Epithelial cell of proximal tubule (primary cell): ENCODE results near the gene ALOXE3. TPM values are rescaled to one million over a fixed set of nuclear protein-coding genes. Genes with fewer than 3 reads are reported as not detected.
"Not testable (repeated sequence)": the region's sequence is repeated elsewhere in the genome, so short reads cannot be mapped to it uniquely, and the experiment has no call there.

Source experiments
- DNase-seq: peaks from one replicate; pipeline ENCODE4 v3.0.0-alpha.2; 2011; ENCODE audit warnings: low read depth
- H3K4me3 ChIP-seq: 2 replicates; pipeline ENCODE4 v1.5.1; 2011; ENCODE audit warnings: low read depth, mild to moderate bottlenecking, low read length
- total RNA-seq: library from RNA; depleted of rRNA; stranded (reverse); fragments of >200 nt; gene quantifications from 2 replicates; pipeline ENCODE4 v1.2.3, GENCODE V29; 2015
- TF ChIP-seq, protein P1 (sequence below): conservative IDR thresholded peaks from 2 replicates; pipeline ENCODE4 v1.5.1; 2012; ENCODE audit warnings: low read depth, mild to moderate bottlenecking, low read length

Gene ALOXE3
- total RNA-seq, 1 donor from 2014 or later: not detected

DNA sequence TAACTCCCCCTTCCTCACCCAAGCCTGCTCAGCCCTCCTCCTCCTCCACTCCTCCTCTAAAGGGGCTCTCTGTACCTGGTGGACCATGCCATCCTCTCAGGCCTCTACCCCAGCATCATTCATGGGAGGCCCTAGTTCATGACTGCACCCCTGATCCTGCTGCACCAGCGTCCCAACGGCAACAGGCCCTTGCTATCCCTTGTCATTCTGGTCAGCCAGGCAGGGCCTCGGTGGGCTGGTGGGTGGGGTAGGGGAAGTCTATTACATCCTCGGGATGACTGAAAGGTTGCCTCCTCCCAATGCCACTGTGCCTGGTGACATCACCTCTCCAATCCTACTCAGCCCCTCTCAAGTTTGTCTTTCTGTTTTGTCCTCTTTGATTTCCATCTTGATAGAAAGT lies 50.5 kb downstream of the ALOXE3 start:
- no peak for DNase-seq
- TF ChIP-seq, protein P1, sequence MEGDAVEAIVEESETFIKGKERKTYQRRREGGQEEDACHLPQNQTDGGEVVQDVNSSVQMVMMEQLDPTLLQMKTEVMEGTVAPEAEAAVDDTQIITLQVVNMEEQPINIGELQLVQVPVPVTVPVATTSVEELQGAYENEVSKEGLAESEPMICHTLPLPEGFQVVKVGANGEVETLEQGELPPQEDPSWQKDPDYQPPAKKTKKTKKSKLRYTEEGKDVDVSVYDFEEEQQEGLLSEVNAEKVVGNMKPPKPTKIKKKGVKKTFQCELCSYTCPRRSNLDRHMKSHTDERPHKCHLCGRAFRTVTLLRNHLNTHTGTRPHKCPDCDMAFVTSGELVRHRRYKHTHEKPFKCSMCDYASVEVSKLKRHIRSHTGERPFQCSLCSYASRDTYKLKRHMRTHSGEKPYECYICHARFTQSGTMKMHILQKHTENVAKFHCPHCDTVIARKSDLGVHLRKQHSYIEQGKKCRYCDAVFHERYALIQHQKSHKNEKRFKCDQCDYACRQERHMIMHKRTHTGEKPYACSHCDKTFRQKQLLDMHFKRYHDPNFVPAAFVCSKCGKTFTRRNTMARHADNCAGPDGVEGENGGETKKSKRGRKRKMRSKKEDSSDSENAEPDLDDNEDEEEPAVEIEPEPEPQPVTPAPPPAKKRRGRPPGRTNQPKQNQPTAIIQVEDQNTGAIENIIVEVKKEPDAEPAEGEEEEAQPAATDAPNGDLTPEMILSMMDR: no peak

DNA sequence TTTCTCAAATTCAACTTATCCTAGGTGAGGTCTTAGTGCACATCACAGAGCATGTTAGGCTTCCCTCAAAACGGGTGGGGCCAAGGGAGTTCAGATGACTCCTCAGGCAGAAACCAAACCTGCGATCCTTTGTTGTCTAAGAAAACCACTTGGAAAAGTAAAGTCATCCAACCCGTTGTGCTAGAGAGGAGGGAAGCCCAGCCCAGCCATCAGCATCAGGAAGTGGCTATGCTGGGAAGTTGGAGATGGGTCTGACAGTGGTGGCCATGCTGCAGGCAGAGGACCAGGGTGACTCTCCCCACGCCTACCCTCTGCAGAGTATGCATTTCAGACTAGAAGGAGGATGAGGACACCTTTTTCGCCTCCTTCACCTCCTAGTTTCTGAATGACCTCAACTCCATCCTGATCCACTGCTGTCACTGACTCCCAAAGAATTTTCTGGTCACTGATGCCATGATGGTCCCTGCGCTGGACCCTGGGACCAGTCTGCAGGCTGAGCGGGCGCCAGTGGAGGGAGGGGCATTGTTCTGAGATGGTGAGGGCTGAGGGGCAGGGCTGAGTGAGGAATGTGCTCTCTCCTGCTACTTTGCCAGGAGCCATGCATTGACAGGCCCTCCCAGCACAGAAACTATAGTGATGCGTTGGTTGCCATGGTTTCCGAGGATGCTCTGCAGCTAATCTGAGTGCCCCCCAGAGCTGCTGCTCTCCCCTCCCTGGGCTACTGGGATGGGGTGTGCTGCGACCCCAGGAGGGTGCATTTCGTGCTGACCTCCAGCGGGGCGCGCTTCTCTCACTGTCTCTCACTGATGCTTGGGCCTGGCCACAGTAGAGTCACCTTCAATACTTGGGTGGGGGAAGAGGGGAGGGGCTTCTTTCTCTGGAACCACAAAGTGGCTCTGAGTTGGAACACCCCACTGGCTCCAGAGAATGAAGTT lies 51.2 kb downstream of the ALOXE3 start:
- TF ChIP-seq, protein P1: no peak
- DNase-seq: no peak
- H3K4me3 ChIP-seq: no peak overlapping the region

More for the DNA sequence above, 50.5 kb downstream of the ALOXE3 start:
- H3K4me3 ChIP-seq: no peak overlapping the region

DNA sequence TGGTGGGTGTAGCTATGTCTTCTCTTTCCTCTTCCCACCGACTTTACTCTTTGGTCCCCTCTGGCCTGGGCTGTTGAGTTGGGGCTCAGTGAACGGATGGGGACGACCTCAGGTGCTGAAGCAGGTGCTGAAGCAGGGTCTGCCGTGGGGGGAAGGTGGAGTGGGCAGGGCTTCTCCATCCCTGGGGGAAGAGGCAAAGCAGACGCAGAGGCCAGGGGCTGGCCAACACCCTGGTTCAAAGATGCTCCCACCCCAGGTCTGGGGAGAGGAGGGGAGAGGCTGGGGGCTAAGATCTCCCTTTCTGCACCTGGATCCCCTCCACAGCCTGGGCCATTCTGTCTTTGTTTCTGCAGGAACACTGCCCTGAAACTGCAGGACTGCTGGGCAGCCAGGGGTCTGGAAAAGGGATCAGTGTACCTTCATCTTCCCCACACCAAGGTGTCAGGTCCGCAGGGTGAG lies 53.7 kb downstream of the ALOXE3 start:
- TF ChIP-seq, protein P1: no peak
- no peak for DNase-seq
- H3K4me3 ChIP-seq: no peak overlapping the region

DNA sequence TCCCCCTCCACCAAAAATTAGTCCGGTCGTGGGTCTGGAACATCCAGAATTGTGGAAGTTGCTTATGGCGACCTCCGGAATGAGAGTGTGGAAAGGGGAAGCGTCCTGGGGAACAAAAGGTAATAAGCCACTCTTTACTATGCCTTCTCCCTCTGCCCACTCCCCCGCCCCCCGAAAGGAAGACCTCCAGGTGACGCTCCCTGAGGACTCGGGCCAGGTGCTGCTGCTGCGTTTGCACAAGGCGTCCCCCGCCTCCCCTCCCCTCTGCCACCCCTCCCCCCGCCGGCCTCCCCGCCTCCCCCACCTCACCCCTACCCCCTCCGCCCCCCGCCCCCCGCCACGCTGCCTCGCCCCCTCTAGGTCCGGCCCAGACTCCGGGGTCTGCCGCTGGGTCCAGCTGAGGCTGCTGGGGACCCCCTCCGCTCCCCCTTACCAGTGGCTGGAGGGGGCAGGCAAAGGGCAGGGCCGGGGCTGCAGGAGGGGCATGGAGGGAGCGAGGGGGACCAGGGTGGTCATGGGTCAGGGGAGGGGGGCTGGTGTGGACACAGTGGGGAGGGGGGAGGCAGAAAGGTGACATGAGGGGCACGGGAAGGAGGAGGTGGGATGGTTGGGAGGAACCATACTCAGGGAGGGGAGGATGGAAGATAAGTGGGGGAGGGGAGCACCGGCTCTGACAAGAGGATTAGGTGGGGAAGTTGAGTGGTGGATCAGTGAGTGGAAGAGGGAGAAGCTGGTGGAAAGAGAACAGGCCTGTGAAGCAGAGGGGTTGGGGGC lies 54.4 kb downstream of the ALOXE3 start:
- no peak overlapping the region for H3K4me3 ChIP-seq
- TF ChIP-seq, protein P1: no peak
- no peak for DNase-seq

DNA sequence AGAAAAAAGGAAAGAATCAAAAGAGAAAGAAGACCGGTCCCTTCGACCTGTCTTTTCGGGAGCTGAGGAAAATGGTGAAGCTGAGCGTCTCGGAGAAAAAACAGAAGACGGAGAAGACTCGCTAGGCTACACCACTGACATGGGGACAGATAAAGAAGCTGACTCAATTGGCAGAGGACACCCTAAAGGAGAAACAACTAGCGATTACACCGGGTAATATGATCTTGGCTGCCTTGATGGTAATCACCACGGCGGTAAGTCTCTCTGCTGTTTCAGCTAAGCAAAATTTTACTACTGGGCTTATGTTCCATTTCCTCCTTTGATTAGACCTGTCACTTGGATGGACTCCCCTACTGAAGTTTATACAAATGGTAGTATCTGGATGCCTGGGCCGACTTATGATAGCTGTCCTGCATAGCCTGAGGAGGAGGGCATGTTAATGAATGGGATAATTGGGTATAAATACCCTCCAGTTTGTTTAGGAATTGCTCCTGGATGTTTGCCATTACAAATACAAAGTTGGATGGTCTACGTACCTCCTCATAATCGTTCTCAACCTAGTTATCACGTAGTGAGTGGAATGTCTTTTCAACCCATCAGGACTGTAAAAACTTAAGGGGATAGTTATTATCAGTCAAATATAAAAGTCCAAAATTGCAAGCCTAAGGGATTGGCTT lies 55.4 kb downstream of the ALOXE3 start:
- no peak overlapping the region for H3K4me3 ChIP-seq
- TF ChIP-seq, protein P1: no peak
- no peak for DNase-seq

DNA sequence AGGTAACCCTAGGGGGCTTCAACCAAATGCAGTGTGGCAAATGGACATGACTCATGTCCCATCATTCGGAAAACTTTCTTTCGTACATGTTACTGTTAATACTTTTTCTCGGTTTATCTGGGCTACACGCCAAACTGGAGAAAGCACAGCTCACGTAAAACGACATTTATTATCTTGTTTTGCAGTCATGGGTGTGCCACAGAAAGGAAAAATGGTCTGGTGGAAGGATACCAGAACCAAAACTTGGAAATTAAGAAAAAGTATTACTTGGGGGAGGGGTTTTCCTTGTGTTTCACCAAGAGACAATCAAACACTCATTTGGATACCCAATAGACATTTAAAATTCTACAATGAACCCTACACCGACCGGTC lies 55.9 kb downstream of the ALOXE3 start:
- no peak overlapping the region for H3K4me3 ChIP-seq
- no peak for DNase-seq
- TF ChIP-seq, protein P1: no peak

DNA sequence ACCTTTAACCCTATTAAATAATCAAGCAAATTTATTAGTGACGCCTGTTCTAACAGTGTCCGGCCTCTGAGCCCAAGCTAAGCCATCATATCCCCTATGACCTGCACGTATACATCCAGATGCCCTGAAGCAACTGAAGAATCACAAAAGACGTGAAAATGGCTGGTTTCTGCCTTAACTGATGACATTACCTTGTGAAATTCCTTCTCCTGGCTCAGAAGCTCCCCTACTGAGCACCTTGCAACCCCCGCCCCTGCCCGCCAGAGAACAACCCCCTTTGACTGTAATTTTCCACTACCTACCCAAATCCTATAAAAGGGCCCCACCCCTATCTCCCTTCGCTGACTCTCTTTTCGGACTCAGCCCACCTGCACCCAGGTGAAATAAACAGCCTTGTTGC lies 56.5 kb downstream of the ALOXE3 start:
- H3K4me3 ChIP-seq, DNase-seq: not testable (repeated sequence)
